ENCODE data around the gene PGP. TPM values are rescaled to one million over a fixed set of nuclear protein-coding genes. Genes with fewer than 3 reads are reported as not detected.
A peak's percentile ranks its signal among the peaks of the same experiment; 100 is the strongest.
"Not testable (repeated sequence)": the region's sequence is repeated elsewhere in the genome, so short reads cannot be mapped to it uniquely, and the experiment has no call there.

The PGP gene
- 1 to 10 TPM; 7.1 to 7.7 TPM for polyA plus RNA-seq

- H3K36me3 ChIP-seq (ENCODE audit: control insufficient read depth in 2 of 2, insufficient read depth in 2 of 2, low read length in 1 of 2): peaks cover 0 to 8% of the 10 kb centered on the region in 2 donors
- no peaks in the 10 kb centered on the region for H3K9me3 ChIP-seq (ENCODE audit: control insufficient read depth in 2 of 2, insufficient read depth in 1 of 2, low read depth in 1 of 2, low read length in 1 of 2)
- H3K27me3 ChIP-seq (ENCODE audit: control insufficient read depth in 1 of 2, insufficient read depth in 2 of 2, low read length in 2 of 2): no peaks in the 10 kb centered on the region
- H3K4me1 ChIP-seq (ENCODE audit: control insufficient read depth in 2 of 2, insufficient read depth in 2 of 2, low read length in 1 of 2): peaks cover 0 to 18% of the 10 kb centered on the region in 2 donors
- peak within 1 kb of the TSS; percentile 95 for H3K27ac ChIP-seq (ENCODE audit: low read depth in 2 of 2, low read length in 1 of 2)
- H3K4me3 ChIP-seq (ENCODE audit: low read depth in 1 of 2, low read length in 2 of 2): peak within 1 kb of the TSS; percentile 63 to 89
- WGBS, 2 donors: 0% methylated on average over 2 to 48 of the region's 48 CpGs
Observed at GRCh38 chr16:2214719-2214968, at the start of gene PGP. TSS of gene PGP (minus strand) at chr16:2214840. CDS start at chr16:2214777, 63 bp downstream.

DNA sequence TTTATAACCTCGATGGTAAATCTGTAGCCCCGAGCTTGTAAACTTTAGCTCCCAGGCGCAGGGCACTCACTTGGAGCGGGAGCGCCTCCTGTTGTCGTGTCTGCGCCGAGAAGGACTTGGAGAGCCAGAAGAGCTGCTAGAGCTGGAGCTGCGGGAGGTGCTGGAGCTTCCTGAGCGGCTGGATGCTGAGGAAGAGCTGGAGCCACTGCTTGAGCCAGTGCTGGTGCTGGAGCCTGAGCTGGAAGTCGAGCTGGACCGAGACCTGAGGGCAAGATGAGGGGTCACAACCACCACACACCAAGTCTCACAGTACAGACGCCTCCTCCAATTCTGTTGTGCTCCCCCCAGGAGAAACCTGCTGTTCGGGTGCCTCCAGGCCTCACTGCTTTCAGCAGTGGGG is 48.4 kb upstream of the PGP start:
- peaks cover 9 to 21% of the 10 kb centered on the region in 2 donors for H3K36me3 ChIP-seq (ENCODE audit: control insufficient read depth in 2 of 2, insufficient read depth in 2 of 2, low read length in 1 of 2)
- H3K27me3 ChIP-seq (ENCODE audit: control insufficient read depth in 1 of 2, insufficient read depth in 2 of 2, low read length in 2 of 2); H3K4me1 ChIP-seq (ENCODE audit: control insufficient read depth in 2 of 2, insufficient read depth in 2 of 2, low read length in 1 of 2); H3K27ac ChIP-seq (ENCODE audit: low read depth in 2 of 2, low read length in 1 of 2); H3K4me3 ChIP-seq (ENCODE audit: low read depth in 1 of 2, low read length in 2 of 2); H3K9me3 ChIP-seq (ENCODE audit: control insufficient read depth in 2 of 2, insufficient read depth in 1 of 2, low read depth in 1 of 2, low read length in 1 of 2): not testable (repeated sequence)
- 85 to 86% methylated on average over 14 of the region's 14 CpGs for WGBS, 2 donors

GRCh38 chr16:2260250-2260649 is 45.6 kb upstream of the PGP start:
- WGBS, 2 donors: 91 to 95% methylated on average over 8 of the region's 8 CpGs
- Histone ChIP-seq H3K4me3 (ENCODE audit: low read depth in 1 of 2, low read length in 2 of 2) (no peak overlapping the region), H3K27ac (ENCODE audit: low read depth in 2 of 2, low read length in 1 of 2) (no peak overlapping the region), H3K36me3 (ENCODE audit: control insufficient read depth in 2 of 2, insufficient read depth in 2 of 2, low read length in 1 of 2) (peaks cover 16 to 40% of the 10 kb centered on the region in 2 donors), H3K4me1 (ENCODE audit: control insufficient read depth in 2 of 2, insufficient read depth in 2 of 2, low read length in 1 of 2) (no peaks in the 10 kb centered on the region), H3K9me3 (ENCODE audit: control insufficient read depth in 2 of 2, insufficient read depth in 1 of 2, low read depth in 1 of 2, low read length in 1 of 2) (no peaks in the 10 kb centered on the region), H3K27me3 (ENCODE audit: control insufficient read depth in 1 of 2, insufficient read depth in 2 of 2, low read length in 2 of 2) (no peaks in the 10 kb centered on the region)

DNA sequence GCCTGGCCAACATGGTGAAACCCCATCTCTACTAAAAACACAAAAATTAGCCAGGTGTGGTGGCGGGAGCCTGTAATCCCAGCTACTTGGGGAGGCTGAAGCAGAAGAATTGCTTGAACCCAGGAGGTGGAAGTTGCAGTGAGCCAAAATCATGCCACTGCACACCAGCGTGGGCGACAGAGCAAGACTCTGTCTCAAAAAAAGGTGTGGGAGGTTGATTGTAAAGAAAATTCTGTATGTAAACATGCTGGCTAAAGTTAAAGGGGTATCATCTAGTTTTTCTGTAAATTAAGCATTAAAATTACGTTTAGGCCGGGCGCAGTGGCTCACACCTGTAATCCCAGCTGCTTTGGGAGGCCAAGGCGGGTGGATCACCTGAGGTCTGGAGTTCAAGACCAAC is 43.9 kb upstream of the PGP start:
- H3K9me3 ChIP-seq (ENCODE audit: control insufficient read depth in 2 of 2, insufficient read depth in 1 of 2, low read depth in 1 of 2, low read length in 1 of 2); H3K27me3 ChIP-seq (ENCODE audit: control insufficient read depth in 1 of 2, insufficient read depth in 2 of 2, low read length in 2 of 2); H3K27ac ChIP-seq (ENCODE audit: low read depth in 2 of 2, low read length in 1 of 2); H3K4me1 ChIP-seq (ENCODE audit: control insufficient read depth in 2 of 2, insufficient read depth in 2 of 2, low read length in 1 of 2); H3K4me3 ChIP-seq (ENCODE audit: low read depth in 1 of 2, low read length in 2 of 2): not testable (repeated sequence)
- 93% methylated on average over 7 of the region's 7 CpGs for WGBS, 2 donors
- peaks cover 21 to 42% of the 10 kb centered on the region in 2 donors for H3K36me3 ChIP-seq (ENCODE audit: control insufficient read depth in 2 of 2, insufficient read depth in 2 of 2, low read length in 1 of 2)

DNA sequence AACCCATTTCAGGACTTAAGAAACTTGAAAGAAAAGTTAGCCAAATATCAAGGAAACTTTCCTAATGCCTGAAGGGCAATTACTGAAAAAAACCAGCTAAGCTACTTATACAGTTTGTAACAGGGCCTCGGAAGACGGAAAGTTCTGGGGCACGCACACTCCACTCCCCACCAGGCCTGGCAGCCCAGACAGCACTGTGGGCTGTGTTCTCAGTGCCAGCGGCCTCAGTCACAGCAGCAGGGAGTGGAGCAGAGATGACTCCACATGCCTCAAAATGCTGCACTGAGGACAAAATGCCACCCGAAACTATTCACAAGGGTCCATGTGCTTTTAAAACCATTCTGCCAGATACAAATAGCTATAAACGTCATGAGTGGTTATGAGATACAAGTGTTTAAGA is 43.1 kb upstream of the PGP start:
- Histone ChIP-seq H3K4me1 (ENCODE audit: control insufficient read depth in 2 of 2, insufficient read depth in 2 of 2, low read length in 1 of 2) (no peaks in the 10 kb centered on the region), H3K27me3 (ENCODE audit: control insufficient read depth in 1 of 2, insufficient read depth in 2 of 2, low read length in 2 of 2) (no peaks in the 10 kb centered on the region), H3K27ac (ENCODE audit: low read depth in 2 of 2, low read length in 1 of 2) (no peak overlapping the region), H3K36me3 (ENCODE audit: control insufficient read depth in 2 of 2, insufficient read depth in 2 of 2, low read length in 1 of 2) (peaks cover 21 to 40% of the 10 kb centered on the region in 2 donors), H3K9me3 (ENCODE audit: control insufficient read depth in 2 of 2, insufficient read depth in 1 of 2, low read depth in 1 of 2, low read length in 1 of 2) (no peaks in the 10 kb centered on the region), H3K4me3 (ENCODE audit: low read depth in 1 of 2, low read length in 2 of 2) (no peak overlapping the region)
- 87 to 90% methylated on average over 6 of the region's 6 CpGs for WGBS, 2 donors

DNA sequence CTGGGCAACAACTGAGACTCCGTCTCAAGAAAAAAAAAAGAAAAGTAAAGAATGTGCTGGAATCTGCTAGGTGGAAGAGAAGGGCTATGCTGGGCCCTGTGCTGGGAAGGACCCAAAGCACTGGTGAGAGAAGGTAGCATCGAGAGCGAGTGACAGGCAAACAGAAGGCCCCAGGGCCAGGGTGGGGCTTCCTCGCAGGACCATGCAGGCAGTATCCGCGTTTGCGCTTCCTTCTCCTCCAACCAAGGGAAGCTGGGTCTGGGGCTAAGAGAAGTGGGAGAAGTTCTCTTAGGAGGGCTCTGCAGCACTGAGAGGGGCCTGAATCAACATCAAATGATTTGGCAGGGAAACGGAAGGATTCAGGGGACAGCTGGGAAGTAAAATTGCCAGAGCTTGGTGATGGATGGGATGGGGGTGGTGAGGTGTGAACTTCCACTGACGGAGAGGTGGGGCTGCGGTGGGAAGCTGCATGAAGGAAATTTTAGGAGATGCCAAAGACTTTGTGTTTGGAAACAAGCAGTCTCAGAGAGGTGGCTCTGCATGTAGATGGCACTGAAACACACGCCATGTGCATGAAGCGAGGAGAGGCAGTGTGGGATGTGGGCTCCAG is 42.0 kb upstream of the PGP start:
- Histone ChIP-seq H3K27ac (ENCODE audit: low read depth in 2 of 2, low read length in 1 of 2) (no peak overlapping the region), H3K9me3 (ENCODE audit: control insufficient read depth in 2 of 2, insufficient read depth in 1 of 2, low read depth in 1 of 2, low read length in 1 of 2) (no peaks in the 10 kb centered on the region), H3K4me3 (ENCODE audit: low read depth in 1 of 2, low read length in 2 of 2) (no peak overlapping the region), H3K36me3 (ENCODE audit: control insufficient read depth in 2 of 2, insufficient read depth in 2 of 2, low read length in 1 of 2) (peaks cover 16 to 31% of the 10 kb centered on the region in 2 donors), H3K27me3 (ENCODE audit: control insufficient read depth in 1 of 2, insufficient read depth in 2 of 2, low read length in 2 of 2) (no peaks in the 10 kb centered on the region), H3K4me1 (ENCODE audit: control insufficient read depth in 2 of 2, insufficient read depth in 2 of 2, low read length in 1 of 2) (peaks cover 0 to 5% of the 10 kb centered on the region in 2 donors)
- WGBS, 2 donors: 85 to 92% methylated on average over 12 of the region's 12 CpGs

- Histone ChIP-seq H3K4me1 (ENCODE audit: control insufficient read depth in 2 of 2, insufficient read depth in 2 of 2, low read length in 1 of 2) (peaks cover 0 to 7% of the 10 kb centered on the region in 2 donors), H3K27me3 (ENCODE audit: control insufficient read depth in 1 of 2, insufficient read depth in 2 of 2, low read length in 2 of 2) (no peaks in the 10 kb centered on the region), H3K27ac (ENCODE audit: low read depth in 2 of 2, low read length in 1 of 2) (no peak overlapping the region), H3K4me3 (ENCODE audit: low read depth in 1 of 2, low read length in 2 of 2) (no peak overlapping the region), H3K9me3 (ENCODE audit: control insufficient read depth in 2 of 2, insufficient read depth in 1 of 2, low read depth in 1 of 2, low read length in 1 of 2) (no peaks in the 10 kb centered on the region), H3K36me3 (ENCODE audit: control insufficient read depth in 2 of 2, insufficient read depth in 2 of 2, low read length in 1 of 2) (peaks cover 12 to 28% of the 10 kb centered on the region in 2 donors)
- 78 to 82% methylated on average over 11 of the region's 11 CpGs for WGBS, 2 donors
Observed at GRCh38 chr16:2253293-2253692, 38.7 kb upstream of the PGP start.

- H3K9me3 ChIP-seq (ENCODE audit: control insufficient read depth in 2 of 2, insufficient read depth in 1 of 2, low read depth in 1 of 2, low read length in 1 of 2): no peaks in the 10 kb centered on the region
- peaks cover 0 to 7% of the 10 kb centered on the region in 2 donors for H3K4me1 ChIP-seq (ENCODE audit: control insufficient read depth in 2 of 2, insufficient read depth in 2 of 2, low read length in 1 of 2)
- no peak overlapping the region for H3K4me3 ChIP-seq (ENCODE audit: low read depth in 1 of 2, low read length in 2 of 2)
- WGBS, 2 donors: 91 to 92% methylated on average over 7 of the region's 7 CpGs
- H3K36me3 ChIP-seq (ENCODE audit: control insufficient read depth in 2 of 2, insufficient read depth in 2 of 2, low read length in 1 of 2): peaks cover 12 to 26% of the 10 kb centered on the region in 2 donors
- H3K27ac ChIP-seq (ENCODE audit: low read depth in 2 of 2, low read length in 1 of 2): no peak overlapping the region
- H3K27me3 ChIP-seq (ENCODE audit: control insufficient read depth in 1 of 2, insufficient read depth in 2 of 2, low read length in 2 of 2): no peaks in the 10 kb centered on the region
Observed at GRCh38 chr16:2252806-2253148, 38.1 kb upstream of the PGP start.

DNA sequence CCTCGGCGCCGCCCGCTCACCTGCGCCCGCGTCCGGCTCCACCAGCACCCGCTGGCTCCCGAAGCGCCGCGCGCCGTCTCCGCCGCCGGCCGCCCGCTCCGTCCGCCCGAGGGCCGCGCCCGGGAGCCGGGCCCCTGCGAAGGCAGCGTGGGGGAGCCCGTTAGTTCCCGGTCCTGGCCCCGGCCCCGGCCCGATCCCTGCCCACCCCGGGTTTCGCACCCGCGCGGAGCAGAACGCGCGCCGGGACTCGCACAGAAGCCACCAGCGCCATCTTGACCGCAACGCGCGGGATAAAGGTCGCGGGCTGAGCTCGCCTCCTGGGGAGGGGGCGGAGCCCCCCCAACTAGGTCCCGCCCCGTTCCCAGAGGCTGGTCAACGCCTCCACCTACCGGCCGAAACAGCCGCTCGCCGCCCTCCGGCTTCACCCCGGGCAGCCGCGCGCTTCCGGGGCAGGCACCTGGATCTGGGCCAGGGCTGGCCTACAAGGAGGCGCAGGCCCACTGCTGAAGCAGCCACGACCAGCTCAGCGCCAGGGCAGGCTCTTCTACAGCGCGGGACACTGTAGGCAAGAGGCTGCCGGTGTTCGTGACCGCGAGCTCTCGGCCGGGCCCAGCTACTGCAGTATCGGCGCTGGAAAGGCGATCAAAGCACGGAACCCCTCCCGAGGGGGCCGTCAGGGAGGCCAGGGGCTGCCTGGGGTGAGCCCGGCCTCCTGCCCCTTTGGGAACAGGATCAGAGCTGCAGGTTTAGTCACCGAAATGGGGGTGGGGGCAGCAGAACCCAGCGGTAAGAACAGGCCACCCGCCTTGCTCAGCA is 36.9 kb upstream of the PGP start, which contains the start of gene ECI1:
Gene ECI1, minus strand, starts transcription at position 292 of the 816 bp plus-strand sequence. Its CDS starts 21 bp downstream, at position 271.
- H3K4me1 ChIP-seq (ENCODE audit: control insufficient read depth in 2 of 2, insufficient read depth in 2 of 2, low read length in 1 of 2): peaks cover 0 to 7% of the 10 kb centered on the region in 2 donors
- no peaks in the 10 kb centered on the region for H3K9me3 ChIP-seq (ENCODE audit: control insufficient read depth in 2 of 2, insufficient read depth in 1 of 2, low read depth in 1 of 2, low read length in 1 of 2)
- H3K27me3 ChIP-seq (ENCODE audit: control insufficient read depth in 1 of 2, insufficient read depth in 2 of 2, low read length in 2 of 2): no peaks in the 10 kb centered on the region
- WGBS, 2 donors: 1 to 2% methylated on average over 78 to 88 of the region's 88 CpGs
- H3K36me3 ChIP-seq (ENCODE audit: control insufficient read depth in 2 of 2, insufficient read depth in 2 of 2, low read length in 1 of 2): peaks cover 9 to 22% of the 10 kb centered on the region in 2 donors
- H3K27ac ChIP-seq (ENCODE audit: low read depth in 2 of 2, low read length in 1 of 2): peak within 1 kb of the TSS; percentile 91 to 99
- peak within 1 kb of the TSS; percentile 59 to 80 for H3K4me3 ChIP-seq (ENCODE audit: low read depth in 1 of 2, low read length in 2 of 2)

Data from esophagus (tissue), 2 donors.